GM19438 (cell line): ENCODE results near the gene SUSD1.
A peak's percentile ranks its signal among the peaks of the same experiment; 100 is the strongest.

ENCODE experiments used
- ATAC-seq: cut with Tn5 transposase; IDR thresholded peaks from one replicate; pipeline ENCODE4 v1.9.1; 2021; ENCODE audit warnings: low read depth; ENCODE audit not compliant: unreplicated experiment

Gene SUSD1

GRCh38 chr9:112174222-112174964 is 704 bp downstream of the SUSD1 start:
- ATAC-seq: peak; percentile 90

- ATAC-seq: no peak
Measured at GRCh38 chr9:112173489-112174221, 1.4 kb downstream of the SUSD1 start.

GRCh38 chr9:112170968-112171367 is 4.1 kb downstream of the SUSD1 start:
- ATAC-seq: no peak

- ATAC-seq: no peak
Measured at GRCh38 chr9:112170235-112170634, 4.9 kb downstream of the SUSD1 start.

- ATAC-seq: no peak
Measured at GRCh38 chr9:112169368-112169767, 5.7 kb downstream of the SUSD1 start.

GRCh38 chr9:112168197-112168596 is 6.9 kb downstream of the SUSD1 start:
- no peak for ATAC-seq

GRCh38 chr9:112166176-112167140 is 8.6 kb downstream of the SUSD1 start:
- ATAC-seq: no peak

- no peak for ATAC-seq
Measured at GRCh38 chr9:112162621-112163413, 12.3 kb downstream of the SUSD1 start.

GRCh38 chr9:112159781-112160180 is 15.3 kb downstream of the SUSD1 start:
- no peak for ATAC-seq

GRCh38 chr9:112158656-112159367 is 16.3 kb downstream of the SUSD1 start:
- ATAC-seq: no peak

- no peak for ATAC-seq
Measured at GRCh38 chr9:112157961-112158360, 17.1 kb downstream of the SUSD1 start.

- ATAC-seq: no peak
Measured at GRCh38 chr9:112157087-112157486, 18.0 kb downstream of the SUSD1 start.

- ATAC-seq: no peak
Measured at GRCh38 chr9:112149211-112149610, 25.9 kb downstream of the SUSD1 start.

- no peak for ATAC-seq
Measured at GRCh38 chr9:112145886-112146285, 29.2 kb downstream of the SUSD1 start.

- no peak for ATAC-seq
Measured at GRCh38 chr9:112144807-112145206, 30.3 kb downstream of the SUSD1 start.

- ATAC-seq: no peak
Measured at GRCh38 chr9:112142420-112142819, 32.7 kb downstream of the SUSD1 start.

- no peak for ATAC-seq
Measured at GRCh38 chr9:112140936-112141335, 34.2 kb downstream of the SUSD1 start.

GRCh38 chr9:112137066-112137465 is 38.0 kb downstream of the SUSD1 start:
- no peak for ATAC-seq

GRCh38 chr9:112135706-112136105 is 39.4 kb downstream of the SUSD1 start:
- ATAC-seq: no peak
